HAP-1 (cell line): ENCODE data around the gene TIPIN.
A peak's percentile ranks its signal among the peaks of the same experiment; 100 is the strongest.

ENCODE experiments used
- DNase-seq, 2 experiments: peaks; one replicate each; pipeline ENCODE4 v3.0.0-alpha.2; 2016 to 2020; ENCODE audit warnings: low spot score in 2 of 2
- H3K27me3 ChIP-seq: fragments of 250-450 bp; sonication (Bioruptor Pico); 2 replicates; pipeline ENCODE4 v1.5.1; 2020; ENCODE audit warnings: low read depth, mild to moderate bottlenecking, moderate library complexity
- H3K36me3 ChIP-seq: fragments of 250-450 bp; sonication (Bioruptor Pico); replicated peaks from 2 replicates; pipeline ENCODE4 v1.5.1; 2020; ENCODE audit warnings: mild to moderate bottlenecking
- H3K4me1 ChIP-seq: fragments of 250-450 bp; sonication (Bioruptor Pico); 2 replicates; pipeline ENCODE4 v1.5.1; 2020; ENCODE audit warnings: mild to moderate bottlenecking
- H3K4me3 ChIP-seq: fragments of 250-450 bp; sonication (Bioruptor Pico); 2 replicates; pipeline ENCODE4 v1.5.1; 2020; ENCODE audit warnings: mild to moderate bottlenecking, moderate library complexity
- H3K9me3 ChIP-seq: fragments of 250-450 bp; sonication (Bioruptor Pico); 2 replicates; pipeline ENCODE4 v1.5.1; 2020; ENCODE audit warnings: mild to moderate bottlenecking, moderate library complexity
- in situ Hi-C: fragments of 300-500 bp; cut with MboI; formaldehyde crosslinking; loops from 3 replicates; pipeline ENCODE4 v1.14.3; 2020; ENCODE audit warnings: low sequenced_read_pairs, inconsistent platforms, mixed read lengths

TIPIN gene

GRCh38 chr15:66288551-66289185 lies 67.8 kb downstream of the TIPIN start:
- Histone ChIP-seq H3K4me3 (no peak overlapping the region), H3K36me3 (no peaks in the 10 kb centered on the region), H3K4me1 (peaks cover 13% of the 10 kb centered on the region), H3K9me3 (no peaks in the 10 kb centered on the region), H3K27me3 (no peaks in the 10 kb centered on the region)
- in situ Hi-C loops: no loop called here
- no peak for DNase-seq

DNA sequence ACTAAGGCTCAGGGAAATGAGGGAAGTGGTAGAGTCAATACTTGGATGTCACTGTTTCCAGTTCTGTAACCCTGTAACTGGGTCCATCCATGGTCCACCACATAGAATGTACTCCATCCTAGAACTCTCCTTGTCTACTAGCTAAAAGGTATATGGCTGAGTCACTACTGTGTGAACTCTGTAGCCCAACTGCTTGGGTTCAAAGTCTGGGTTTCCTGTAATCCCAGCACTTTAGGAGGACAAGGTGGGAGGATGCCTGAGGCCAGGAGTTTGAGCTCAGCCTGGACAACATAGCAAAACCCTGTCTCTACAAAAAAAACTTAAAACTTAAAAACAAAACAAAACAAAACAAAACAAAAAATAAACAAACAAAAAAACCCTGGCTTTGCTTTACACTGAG lies 68.4 kb downstream of the TIPIN start:
- H3K9me3 ChIP-seq: no peaks in the 10 kb centered on the region
- H3K27me3 ChIP-seq: no peaks in the 10 kb centered on the region
- no peak overlapping the region for H3K4me3 ChIP-seq
- DNase-seq: no peak
- in situ Hi-C loops: no loop called here
- no peaks in the 10 kb centered on the region for H3K36me3 ChIP-seq
- H3K4me1 ChIP-seq: peaks cover 12% of the 10 kb centered on the region

DNA sequence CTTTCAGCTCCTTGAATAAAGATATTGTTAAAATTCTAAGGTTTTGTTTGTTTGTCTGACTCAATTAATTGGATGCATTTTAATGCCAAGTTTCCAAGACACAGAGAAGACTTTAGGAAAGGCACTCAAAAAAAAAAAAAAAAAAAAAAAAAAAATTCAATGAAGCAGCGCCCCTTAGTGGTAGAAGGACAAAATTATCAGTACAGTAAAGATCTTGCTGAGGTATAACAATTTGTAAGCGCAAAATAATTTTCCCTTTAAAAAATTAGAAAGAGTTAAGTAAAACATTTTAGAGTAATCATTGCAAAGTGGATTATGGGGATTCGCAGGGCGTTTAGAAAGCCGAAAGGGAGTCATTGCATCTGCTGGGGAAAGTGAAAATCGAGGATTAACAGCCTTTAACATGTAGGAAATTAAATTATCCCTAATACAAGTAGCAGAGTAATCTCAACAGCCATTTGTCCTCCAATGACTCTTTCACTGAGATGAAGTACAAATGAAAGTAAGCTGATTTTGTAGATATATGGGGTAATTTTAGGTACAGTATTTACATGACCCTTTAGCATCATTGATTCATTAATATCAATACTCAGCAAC lies 68.9 kb downstream of the TIPIN start:
- Histone ChIP-seq H3K9me3 (no peaks in the 10 kb centered on the region), H3K4me1 (peaks cover 7% of the 10 kb centered on the region), H3K4me3 (no peak overlapping the region), H3K36me3 (no peaks in the 10 kb centered on the region), H3K27me3 (no peaks in the 10 kb centered on the region)
- peak in 1 of 2 experiments; percentile 58 for DNase-seq
- in situ Hi-C loops: no loop called here
